Progenitor cell of endocrine pancreas (in vitro differentiated cells): ENCODE measurements around the gene SPRED3. TPM values are rescaled to one million over a fixed set of nuclear protein-coding genes. Genes with fewer than 3 reads are reported as not detected.
"Not testable (repeated sequence)": the region's sequence is repeated elsewhere in the genome, so short reads cannot be mapped to it uniquely, and the experiment has no call there.

Experiments used
- DNase-seq: peaks from one replicate; pipeline ENCODE4 v3.0.0; 2021; ENCODE audit warnings: low spot score; ENCODE audit not compliant: unreplicated experiment
- H3K27ac Mint-ChIP-seq: 2 replicates; pipeline ENCODE4 v1.8.0; 2021; ENCODE audit warnings: mild to moderate bottlenecking, moderate library complexity, mixed read lengths
- H3K27me3 Mint-ChIP-seq: 2 replicates; pipeline ENCODE4 v1.8.0; 2021; ENCODE audit warnings: mixed read lengths
- H3K36me3 Mint-ChIP-seq: 2 replicates; pipeline ENCODE4 v1.8.0; 2022; ENCODE audit warnings: mixed read lengths; ENCODE audit not compliant: insufficient read depth
- H3K4me1 Mint-ChIP-seq: 2 replicates; pipeline ENCODE4 v1.8.0; 2021; ENCODE audit warnings: low read depth, mixed read lengths
- H3K4me3 Mint-ChIP-seq: 2 replicates; pipeline ENCODE4 v1.8.0; 2021; ENCODE audit warnings: low read depth, mild to moderate bottlenecking, moderate library complexity, mixed read lengths
- H3K9me3 Mint-ChIP-seq: 2 replicates; pipeline ENCODE4 v1.8.0; 2021; ENCODE audit warnings: low read depth, mixed read lengths
- total RNA-seq: library from RNA; stranded (reverse); gene quantifications from 2 replicates; pipeline ENCODE4 v1.2.1, GENCODE V29; 2021
- TF ChIP-seq, protein P1 (sequence below): fragments of 200-600 bp; sonication (generic); IDR thresholded peaks from one replicate; pipeline ENCODE4 v1.5.0; 2021; ENCODE audit warnings: antibody characterized with exemption, mild to moderate bottlenecking; ENCODE audit not compliant: unreplicated experiment

SPRED3 gene
- total RNA-seq, 1 donor from 2014 or later, result 13.0 TPM

DNA sequence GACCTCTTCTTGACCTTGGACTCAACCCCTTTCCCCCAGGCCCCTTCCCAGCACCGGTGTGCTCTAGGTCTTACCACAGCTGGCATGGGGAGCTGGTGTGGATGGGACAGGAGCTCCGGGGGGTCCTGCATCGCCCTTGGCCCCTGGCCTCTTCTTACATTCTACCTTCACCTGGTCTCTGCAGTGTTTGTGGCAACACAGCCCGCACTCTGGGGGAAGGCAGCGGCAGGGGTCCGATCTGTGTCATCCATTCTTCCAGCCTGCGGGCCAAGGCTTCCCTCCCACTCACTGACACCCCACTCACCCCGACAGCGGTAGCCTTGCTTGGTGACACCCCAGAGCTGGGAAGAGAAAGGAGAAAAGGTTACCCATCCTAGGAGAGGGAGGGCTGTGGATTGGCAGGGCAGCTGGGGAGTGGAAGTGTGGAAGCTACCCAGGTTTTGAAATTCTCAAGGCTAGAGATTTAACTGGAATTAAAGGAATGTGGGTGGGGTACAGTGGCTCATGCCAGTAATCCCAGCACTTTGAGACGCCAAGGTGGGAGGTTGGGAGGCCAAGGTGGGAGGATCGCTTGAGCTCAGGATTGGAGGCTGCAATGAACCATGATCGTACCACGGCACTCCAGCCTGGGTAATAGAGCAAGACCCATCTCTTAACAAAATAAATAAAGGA lies 22.7 kb downstream of the SPRED3 start:
- Mint-ChIP-seq H3K4me3 (no peak overlapping the region), H3K9me3 (no peaks in the 10 kb centered on the region), H3K4me1 (no peaks in the 10 kb centered on the region), H3K36me3 (peaks cover 3% of the 10 kb centered on the region), H3K27ac (no peak overlapping the region), H3K27me3 (peaks cover 3% of the 10 kb centered on the region)
- TF ChIP-seq, protein P1, sequence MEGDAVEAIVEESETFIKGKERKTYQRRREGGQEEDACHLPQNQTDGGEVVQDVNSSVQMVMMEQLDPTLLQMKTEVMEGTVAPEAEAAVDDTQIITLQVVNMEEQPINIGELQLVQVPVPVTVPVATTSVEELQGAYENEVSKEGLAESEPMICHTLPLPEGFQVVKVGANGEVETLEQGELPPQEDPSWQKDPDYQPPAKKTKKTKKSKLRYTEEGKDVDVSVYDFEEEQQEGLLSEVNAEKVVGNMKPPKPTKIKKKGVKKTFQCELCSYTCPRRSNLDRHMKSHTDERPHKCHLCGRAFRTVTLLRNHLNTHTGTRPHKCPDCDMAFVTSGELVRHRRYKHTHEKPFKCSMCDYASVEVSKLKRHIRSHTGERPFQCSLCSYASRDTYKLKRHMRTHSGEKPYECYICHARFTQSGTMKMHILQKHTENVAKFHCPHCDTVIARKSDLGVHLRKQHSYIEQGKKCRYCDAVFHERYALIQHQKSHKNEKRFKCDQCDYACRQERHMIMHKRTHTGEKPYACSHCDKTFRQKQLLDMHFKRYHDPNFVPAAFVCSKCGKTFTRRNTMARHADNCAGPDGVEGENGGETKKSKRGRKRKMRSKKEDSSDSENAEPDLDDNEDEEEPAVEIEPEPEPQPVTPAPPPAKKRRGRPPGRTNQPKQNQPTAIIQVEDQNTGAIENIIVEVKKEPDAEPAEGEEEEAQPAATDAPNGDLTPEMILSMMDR, result no peak
- no peak for DNase-seq

DNA sequence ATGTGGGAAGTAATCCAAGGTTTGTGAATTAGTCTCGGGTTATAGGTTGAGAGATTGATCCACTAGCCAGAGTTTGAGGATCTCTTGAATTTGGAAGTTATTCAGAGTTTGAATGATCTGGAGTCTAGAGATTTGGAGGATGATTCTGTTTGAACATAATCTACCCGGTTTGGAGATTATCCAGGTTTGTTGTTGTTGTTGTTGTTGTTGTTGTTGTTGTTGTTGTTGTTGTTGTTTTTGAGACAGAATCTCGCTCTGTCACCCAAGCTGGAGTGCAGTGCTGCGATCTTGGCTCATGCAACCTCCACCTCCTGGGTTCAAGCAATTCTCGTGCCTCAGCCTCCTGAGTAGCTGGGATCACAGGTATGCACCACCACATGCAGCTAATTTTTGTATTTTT lies 23.4 kb downstream of the SPRED3 start:
- not testable (repeated sequence) for DNase-seq, H3K27ac Mint-ChIP-seq, H3K36me3 Mint-ChIP-seq, H3K27me3 Mint-ChIP-seq, H3K4me3 Mint-ChIP-seq, H3K4me1 Mint-ChIP-seq, H3K9me3 Mint-ChIP-seq

DNA sequence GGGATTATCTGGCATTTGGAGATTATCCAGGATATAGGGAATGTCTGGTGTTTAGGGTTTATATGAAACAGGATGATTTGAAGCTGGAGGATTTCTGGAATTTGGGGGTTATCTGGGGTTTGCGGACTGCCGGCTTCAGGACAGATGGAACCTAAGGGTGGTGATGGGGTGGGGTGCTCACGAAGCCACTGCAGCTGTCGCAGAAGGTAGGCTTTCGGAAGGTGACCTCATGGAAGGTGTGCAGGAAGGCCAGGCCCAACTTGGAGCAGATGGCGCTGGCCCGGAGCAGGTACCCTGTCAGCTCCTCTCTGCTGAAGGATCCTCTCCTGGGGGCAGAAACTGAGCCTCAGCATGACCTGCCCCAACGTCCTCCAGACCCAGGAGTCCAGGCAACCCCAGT lies 24.0 kb downstream of the SPRED3 start:
- DNase-seq, result no peak
- H3K4me1 Mint-ChIP-seq, result peaks cover 3% of the 10 kb centered on the region
- H3K4me3 Mint-ChIP-seq, result no peak overlapping the region
- peaks cover 14% of the 10 kb centered on the region for H3K27me3 Mint-ChIP-seq
- H3K9me3 Mint-ChIP-seq, result no peaks in the 10 kb centered on the region
- peaks cover 2% of the 10 kb centered on the region for H3K36me3 Mint-ChIP-seq
- TF ChIP-seq, protein P1, result no peak
- no peak overlapping the region for H3K27ac Mint-ChIP-seq

DNA sequence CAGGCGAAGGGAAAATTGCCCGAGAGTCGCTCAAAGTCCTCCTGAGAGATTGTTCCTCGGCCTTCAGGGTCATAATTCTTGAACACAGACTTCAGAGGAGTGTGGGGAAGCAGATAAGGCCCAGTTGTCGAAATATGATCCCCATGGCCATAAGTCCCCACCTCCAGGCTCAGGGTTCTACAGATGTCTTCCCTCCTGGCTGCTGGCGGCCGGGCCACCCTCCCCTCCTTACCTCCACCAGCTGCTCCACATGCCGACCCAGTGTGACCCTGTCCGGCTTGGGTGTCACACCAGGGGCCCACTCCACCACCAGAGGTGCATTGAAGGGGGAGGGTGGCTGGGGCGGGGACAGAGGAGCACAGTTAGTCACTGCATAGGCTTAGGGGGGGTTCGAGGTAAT lies 24.5 kb downstream of the SPRED3 start:
- no peak overlapping the region for H3K27ac Mint-ChIP-seq
- no peak overlapping the region for H3K4me3 Mint-ChIP-seq
- no peak for DNase-seq
- no peaks in the 10 kb centered on the region for H3K9me3 Mint-ChIP-seq
- peaks cover under 1% of the 10 kb centered on the region for H3K36me3 Mint-ChIP-seq
- H3K4me1 Mint-ChIP-seq, result peaks cover 5% of the 10 kb centered on the region
- peaks cover 17% of the 10 kb centered on the region for H3K27me3 Mint-ChIP-seq
- TF ChIP-seq, protein P1, result no peak

DNA sequence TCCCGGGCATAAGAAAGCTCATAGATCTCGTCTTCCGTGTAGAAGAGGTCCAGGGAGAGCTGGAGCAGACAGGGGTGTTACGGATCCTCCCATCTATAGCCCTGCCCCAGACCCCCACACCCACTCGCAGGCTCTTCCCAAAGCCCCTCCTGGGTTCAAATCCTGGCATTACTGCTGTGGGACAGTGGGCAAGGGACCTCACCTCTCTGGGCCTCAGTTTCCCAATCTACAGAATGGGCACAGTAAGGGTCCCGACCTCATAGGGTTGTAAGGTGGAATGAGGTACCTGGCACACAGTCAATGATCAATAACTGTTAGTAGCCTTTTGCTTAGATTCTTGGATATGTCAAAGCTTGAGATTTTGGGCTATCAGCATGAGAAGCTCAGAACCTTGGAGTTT lies 24.9 kb downstream of the SPRED3 start:
- Mint-ChIP-seq H3K27ac (no peak overlapping the region), H3K36me3 (no peaks in the 10 kb centered on the region), H3K4me1 (peaks cover 6% of the 10 kb centered on the region), H3K9me3 (no peaks in the 10 kb centered on the region), H3K4me3 (no peak overlapping the region), H3K27me3 (peaks cover 17% of the 10 kb centered on the region)
- TF ChIP-seq, protein P1, result no peak
- no peak for DNase-seq

DNA sequence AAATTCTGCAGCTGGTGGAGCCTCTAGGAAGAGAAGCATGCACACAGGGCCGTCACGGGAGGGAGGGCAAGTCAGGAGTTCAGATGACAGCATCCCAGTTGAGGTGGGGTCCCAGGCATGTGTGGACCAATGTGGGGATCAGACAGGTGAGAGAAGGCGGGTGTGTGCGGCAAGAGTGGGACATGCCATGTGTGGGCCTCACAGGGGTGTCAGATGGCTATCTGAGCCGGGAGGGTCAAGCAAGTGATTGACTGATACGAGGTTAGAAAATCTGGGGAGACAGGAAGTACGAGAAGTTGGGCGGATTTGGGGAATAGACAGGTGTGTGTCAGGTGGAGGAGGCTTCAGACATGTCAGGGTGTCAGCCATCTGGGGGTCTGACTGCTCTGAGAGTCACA lies 28.6 kb downstream of the SPRED3 start:
- no peak for DNase-seq
- Mint-ChIP-seq H3K36me3 (no peaks in the 10 kb centered on the region), H3K27me3 (peaks cover 44% of the 10 kb centered on the region), H3K9me3 (no peaks in the 10 kb centered on the region), H3K4me3 (peak overlapping the region; percentile 70), H3K27ac (no peak overlapping the region), H3K4me1 (peaks cover 6% of the 10 kb centered on the region)
- TF ChIP-seq, protein P1, result no peak
